K562 (cell line): ENCODE measurements around the gene CNBD2. TPM values are rescaled to one million over a fixed set of nuclear protein-coding genes. Genes with fewer than 3 reads are reported as not detected.

Source experiments
- ATAC-seq: fragments of 200-7000 bp; cut with Tn5 transposase; 3 replicates; pipeline ENCODE4 v1.9.1; 2020; ENCODE audit warnings: moderate library complexity
- BruUV-seq: library from RNA; stranded (reverse); fragments of 400-500 nt; replicated peaks from 2 replicates; lab custom pipeline; 2021; lab: Mats Ljungman, UMichigan
- CTCF ChIA-PET: fragments of 300-600 bp; formaldehyde crosslinking; extraction: SDS; loops from one replicate; lab custom pipeline; 2021; ENCODE audit warnings: low intra/inter-chr PET ratio; lab: Yijun Ruan, JAX
- POLR2A ChIA-PET: fragments of 300-600, 350-650 bp; sonication (Branson Sonifier 250); formaldehyde crosslinking; extraction: SDS; loops from one replicate; lab custom pipeline; 2021; ENCODE audit warnings: antibody characterized with exemption, inconsistent platforms; lab: Yijun Ruan, JAX
- DNase-seq, 4 experiments: peaks; one replicate each; pipeline versions ENCODE4 v3.0.0 to v3.0.0-alpha.2; 2011 to 2018; ENCODE audit warnings: low spot score in 3 of 4, mixed read lengths in 3 of 4; ENCODE audit errors: extremely low read depth in 1 of 4
- FAIRE-seq: peaks from 2 replicates; lab custom pipeline; 2011; peaks lifted over from hg19 to GRCh38; lab: Jason Lieb, UNC
- H2AFZ ChIP-seq: 2 replicates; pipeline ENCODE4 v1.6.0; 2011; ENCODE audit warnings: low read depth, low read length, control low read depth, inconsistent platforms
- H3K27ac ChIP-seq: fragments of 200-600 bp; 3 replicates; pipeline ENCODE4 v1.8.0; 2011; ENCODE audit warnings: low read depth, mild to moderate bottlenecking, control low read depth, inconsistent platforms, low read length, moderate library complexity, mixed read lengths; ENCODE audit errors: extremely low read depth
- H3K27me3 ChIP-seq, 2 experiments: fragments of 300-600 bp in 1 of 2; 2 replicates in 1 of 2; 3 replicates in 1 of 2; pipeline versions ENCODE4 v1.6.0 to v1.8.0; 2011; ENCODE audit warnings: inconsistent platforms in 2 of 2, low read length in 2 of 2, mild to moderate bottlenecking in 1 of 2, mixed read lengths in 1 of 2, moderate library complexity in 1 of 2; ENCODE audit not compliant: control insufficient read depth in 2 of 2, insufficient read depth in 2 of 2
- H3K36me3 ChIP-seq: fragments of 300-600 bp; 3 replicates; pipeline ENCODE4 v1.8.0; 2011; ENCODE audit warnings: mild to moderate bottlenecking, low read length, inconsistent platforms; ENCODE audit not compliant: control insufficient read depth, insufficient read depth
- H3K4me1 ChIP-seq, 2 experiments: fragments of 200-600 bp in 1 of 2; replicated peaks in 1 of 2; 2 replicates in 1 of 2; 3 replicates in 1 of 2; pipeline versions ENCODE4 v1.5.1 to v1.8.0; 2011; ENCODE audit warnings: inconsistent platforms in 2 of 2, low read length in 2 of 2, mild to moderate bottlenecking in 1 of 2, mixed read lengths in 1 of 2, moderate library complexity in 1 of 2; ENCODE audit not compliant: control insufficient read depth in 2 of 2, insufficient read depth in 2 of 2
- H3K4me2 ChIP-seq: 2 replicates; pipeline ENCODE4 v1.6.1; 2011; ENCODE audit warnings: low read length, control low read depth, inconsistent platforms, mixed read lengths; ENCODE audit not compliant: insufficient read depth
- H3K4me3 ChIP-seq: fragments of 200-600 bp; sonication (generic), shearing (Covaris generic); 2 replicates; pipeline ENCODE4 v1.5.1; 2016; ENCODE audit warnings: control low read depth, inconsistent platforms
- H3K79me2 ChIP-seq: fragments of 200-600 bp; 3 replicates; pipeline ENCODE4 v1.8.0; 2011; ENCODE audit warnings: low read length, inconsistent platforms; ENCODE audit not compliant: control insufficient read depth, insufficient read depth
- H3K9ac ChIP-seq, 2 experiments: 2 replicates each; pipeline versions ENCODE4 v1.6.0 to v1.6.1; 2011; ENCODE audit warnings: low read depth in 2 of 2, low read length in 2 of 2, control low read depth in 1 of 2, inconsistent platforms in 1 of 2, mild to moderate bottlenecking in 1 of 2, mixed read lengths in 1 of 2; ENCODE audit not compliant: insufficient read depth in 1 of 2
- H3K9me1 ChIP-seq: one replicate; pipeline ENCODE4 v1.6.0; 2011; ENCODE audit warnings: inconsistent platforms, mild to moderate bottlenecking, low read length, moderate library complexity; ENCODE audit not compliant: control insufficient read depth, insufficient read depth
- H3K9me3 ChIP-seq: replicated peaks from 2 replicates; pipeline ENCODE4 v1.5.1; 2011; ENCODE audit warnings: low read depth, low read length, inconsistent platforms; ENCODE audit not compliant: control insufficient read depth, insufficient read depth
- H4K20me1 ChIP-seq: replicated peaks from 2 replicates; pipeline ENCODE4 v1.6.1; 2011; ENCODE audit warnings: low read length, inconsistent platforms, mixed read lengths; ENCODE audit not compliant: control insufficient read depth, insufficient read depth
- ARID1B ChIP-seq: fragments of 450-650 bp; IDR thresholded peaks from 2 replicates; pipeline ENCODE4 v1.6.1; 2016; ENCODE audit warnings: antibody characterized with exemption, mild to moderate bottlenecking, inconsistent platforms
- CBFB ChIP-seq: sonication (generic); formaldehyde crosslinking; IDR thresholded peaks from 2 replicates; pipeline ENCODE4 v1.4.0; 2020; ENCODE audit warnings: mild to moderate bottlenecking, missing genetic modification reagents
- CBX3 ChIP-seq, 2 experiments: IDR thresholded peaks; 1 replicate in 1 of 2; 2 replicates in 1 of 2; pipeline ENCODE4 v1.6.1; 2012; ENCODE audit warnings: inconsistent platforms in 2 of 2, low read length in 2 of 2, borderline replicate concordance in 1 of 2, control low read depth in 1 of 2
- CC2D1A ChIP-seq: fragments of 450-650 bp; IDR thresholded peaks from 2 replicates; pipeline ENCODE4 v1.6.1; 2017; ENCODE audit warnings: mild to moderate bottlenecking
- ELF1 ChIP-seq: fragments of 200-800 bp; sonication (Bioruptor generic); IDR thresholded peaks from 2 replicates; pipeline ENCODE4 v1.6.1; 2016; ENCODE audit warnings: missing genetic modification characterization, missing compliant biosample characterization
- FOXA3 ChIP-seq, 2 experiments: fragments of 450-650 bp in 1 of 2; sonication (generic) in 1 of 2; formaldehyde crosslinking; IDR thresholded peaks in 1 of 2; conservative IDR thresholded peaks in 1 of 2; 2 replicates each; pipeline versions ENCODE4 v1.4.0 to v1.8.0; 2020 to 2022; ENCODE audit warnings: mild to moderate bottlenecking in 2 of 2, missing genetic modification reagents in 1 of 2
- HDAC1 ChIP-seq, 2 experiments: fragments of 450-650 bp; IDR thresholded peaks; 2 replicates each; pipeline ENCODE4 v1.6.1; 2016 to 2017; ENCODE audit warnings: inconsistent platforms in 1 of 2, mild to moderate bottlenecking in 1 of 2, moderate library complexity in 1 of 2
- KAT2B ChIP-seq: IDR thresholded peaks from one replicate; pipeline ENCODE4 v1.6.1; 2012; ENCODE audit warnings: low read depth, mild to moderate bottlenecking, control low read depth, inconsistent platforms, low read length, moderate library complexity
- PML ChIP-seq: IDR thresholded peaks from 2 replicates; pipeline ENCODE4 v1.6.1; 2012; ENCODE audit warnings: low read length, inconsistent platforms
- RBM22 ChIP-seq: fragments of 200-400 bp; formaldehyde crosslinking; IDR thresholded peaks from 2 replicates; pipeline ENCODE4 v1.6.1; 2018; ENCODE audit warnings: low read length, low read depth; ENCODE audit not compliant: poor library complexity, severe bottlenecking
- SMARCA5 ChIP-seq: fragments of 450-650 bp; IDR thresholded peaks from 2 replicates; pipeline ENCODE4 v1.6.1; 2016
- SOX6 ChIP-seq: fragments of 450-650 bp; IDR thresholded peaks from 2 replicates; pipeline ENCODE4 v1.6.1; 2014; ENCODE audit warnings: mild to moderate bottlenecking
- THRB ChIP-seq: fragments of 450-650 bp; formaldehyde crosslinking; conservative IDR thresholded peaks from 2 replicates; pipeline ENCODE4 v1.4.0; 2022; ENCODE audit warnings: mild to moderate bottlenecking, missing genetic modification characterization
- TRIM28 ChIP-seq: fragments of 450-650 bp; IDR thresholded peaks from 2 replicates; pipeline ENCODE4 v1.6.1; 2017
- ZMIZ1 ChIP-seq, 2 experiments: fragments of 150-350 bp in 1 of 2; IDR thresholded peaks; 2 replicates each; pipeline ENCODE4 v1.6.1; 2012 to 2016; ENCODE audit warnings: low read depth in 2 of 2, low read length in 2 of 2, mild to moderate bottlenecking in 1 of 2, moderate library complexity in 1 of 2
- ZNF134 ChIP-seq: fragments of 250-450 bp; sonication (Bioruptor Pico); conservative IDR thresholded peaks from 2 replicates; pipeline ENCODE4 v1.4.0; 2020
- ZNF146 ChIP-seq: IDR thresholded peaks from one replicate; pipeline ENCODE4 v1.6.1; 2018; ENCODE audit warnings: missing compliant biosample characterization; ENCODE audit not compliant: unreplicated experiment
- ZNF23 ChIP-seq: fragments of 250-450 bp; sonication (Bioruptor Pico); IDR thresholded peaks from 2 replicates; pipeline ENCODE4 v1.4.0; 2020; ENCODE audit warnings: mild to moderate bottlenecking
- WGBS: fragments of 100-300 bp; shearing (Covaris generic); methylation state at CpG from one replicate; pipeline ENCODE4 v1.1.6; 2016; ENCODE audit warnings: low coverage, mixed read lengths; ENCODE audit not compliant: insufficient coverage; ENCODE audit errors: missing lambda C conversion rate; 5-methylcytosine and 5-hydroxymethylcytosine counted together
- in situ Hi-C: fragments of 300-500 bp; cut with MboI; formaldehyde crosslinking; loops from 4 replicates; pipeline ENCODE4 v1.15.0; 2018; ENCODE audit warnings: inconsistent platforms, mixed read lengths
- intact Hi-C: fragments of 100-400 bp; cut with micrococcal nuclease; formaldehyde crosslinking; loops from 2 replicates; pipeline ENCODE4 v1.14.2; 2022
- polyA plus RNA-seq, 8 experiments: library from polyadenylated mRNA; depleted of rRNA in 4 of 8; stranded (reverse) in 5 of 8; unstranded in 3 of 8; fragments of >200 nt; fragmentation: Nextera tagmentation in 2 of 8; fragmentation: Illumina TruSeq in 1 of 8; extraction: Ambion mirVana in 2 of 8; extraction: Trizol in 1 of 8; gene quantifications; 2 replicates each; pipeline versions ENCODE4 v1.2.1 to v1.2.3, GENCODE V29; 2011 to 2014; ENCODE audit warnings: inconsistent platforms in 1 of 8, missing spikeins in 1 of 8
- total RNA-seq, 7 experiments: library from RNA; depleted of rRNA in 6 of 7; stranded (reverse); fragments of >200 nt in 6 of 7; fragmentation: Illumina TruSeq in 2 of 7; extraction: Trizol in 2 of 7; gene quantifications; 2 replicates each; pipeline versions ENCODE4 v1.2.1 to v1.2.3, GENCODE V29; 2011 to 2021; ENCODE audit warnings: low replicate concordance in 1 of 7

CNBD2 gene
- total and polyA plus RNA-seq, 9 of the 15 experiments (the other 6 are each of a cell fraction or from before 2014, with no cell fraction given) = 3.2 to 17.5 (median 5.3) TPM

- intact Hi-C loops = no loop called here
- BruUV-seq = no TSS peak
These were observed 92.3 kb downstream of the CNBD2 start for GRCh38 chr20:36060676-36061075.

GRCh38 chr20:36061754-36062153, 93.4 kb downstream of the CNBD2 start:
- H3K27me3 ChIP-seq = no peaks in the 10 kb centered on the region
- H3K9me1 ChIP-seq = no peaks in the 10 kb centered on the region
- H3K9me3 ChIP-seq = no peaks in the 10 kb centered on the region
- no peak for FAIRE-seq
- DNase-seq = no peak
- ChIA-PET POLR2A (interaction anchor here (0.8 kb wide), 1 partner anchor 10 kb away, joined by 3 read pairs; no protein-coding TSS in a partner anchor), CTCF (no interaction called here)
- intact Hi-C loops (no loop called here), in situ Hi-C loops (no loop called here)
- ATAC-seq = no peak
- no peaks in the 10 kb centered on the region for H3K36me3 ChIP-seq
- no peak overlapping the region for H2AFZ ChIP-seq
- H3K4me1 ChIP-seq = peaks cover 15 to 20% of the 10 kb centered on the region in 2 experiments
- WGBS = 70% methylated on average over 1 of the region's 1 CpG
- no peak overlapping the region for H3K4me3 ChIP-seq
- H3K4me2 ChIP-seq = no peak overlapping the region
- no peaks in the 10 kb centered on the region for H3K79me2 ChIP-seq
- H3K9ac ChIP-seq = no peak overlapping the region
- no TSS peak for BruUV-seq
- H4K20me1 ChIP-seq = no peaks in the 10 kb centered on the region
- no peak overlapping the region for H3K27ac ChIP-seq
- TF ChIP-seq ARID1B (no peak), SMARCA5 (peak; percentile 45; the same call in 1 of the 2 replicates), ZNF146 (no peak), ZNF23 (CRISPR knock-in tag) (no peak), CBX3 (IDR thresholded peaks at IDR 0.05; ENCODE audit: borderline replicate concordance in 1 of 2, low read length in 2 of 2) (0 out of 3 replicates have a peak, but pooled peaks of 1 of the 2 experiments have one; percentile 25), ZMIZ1 (IDR thresholded peaks at IDR 0.05; ENCODE audit: low read depth in 2 of 2, low read length in 2 of 2) (no peak), KAT2B (no peak), PML (no peak), TRIM28 (0 out of 2 replicates have a peak, but pooled peaks have one; percentile 43), THRB (CRISPR knock-in tag) (no peak)

More at GRCh38 chr20:36060676-36061075, 92.3 kb downstream of the CNBD2 start:
- Histone ChIP-seq H2AFZ (no peak overlapping the region), H4K20me1 (no peaks in the 10 kb centered on the region), H3K9me1 (no peaks in the 10 kb centered on the region), H3K9ac (no peak overlapping the region), H3K27ac (no peak overlapping the region), H3K4me1 (peaks cover 15 to 19% of the 10 kb centered on the region in 2 experiments), H3K79me2 (no peaks in the 10 kb centered on the region), H3K27me3 (no peaks in the 10 kb centered on the region), H3K4me3 (no peak overlapping the region), H3K9me3 (no peaks in the 10 kb centered on the region), H3K4me2 (no peak overlapping the region), H3K36me3 (no peaks in the 10 kb centered on the region)
- in situ Hi-C loops = no loop called here
- FAIRE-seq (no peak), DNase-seq (no peak), ATAC-seq (no peak)
- WGBS = 85% methylated on average over 1 of the region's 1 CpG
- TF ChIP-seq FOXA3 (CRISPR knock-in tag; conservative IDR thresholded peaks at IDR 0.05 in 1 of 2, IDR thresholded peaks at IDR 0.05 in 1 of 2) = no peak
- TF ChIP-seq CBFB (CRISPR knock-in tag) = no peak
- TF ChIP-seq HDAC1 (IDR thresholded peaks at IDR 0.05) = no peak
- no peak for TF ChIP-seq ELF1 (tag)
- TF ChIP-seq SOX6 = no peak
- TF ChIP-seq ZNF134 (CRISPR knock-in tag) = peak; percentile 60; the same call in 1 of the 2 replicates
- no peak for TF ChIP-seq RBM22
- TF ChIP-seq CC2D1A = no peak
- ChIA-PET CTCF (no interaction called here), POLR2A (no interaction called here)
